GM18520 (cell line): Measurements from ENCODE around the gene TUSC1.
"Not testable (repeated sequence)": the region's sequence is repeated elsewhere in the genome, so short reads cannot be mapped to it uniquely, and the experiment has no call there.

Experiments used
- ATAC-seq: cut with Tn5 transposase; IDR thresholded peaks from one replicate; pipeline ENCODE4 v1.9.1; 2021; ENCODE audit not compliant: unreplicated experiment

Gene TUSC1

DNA sequence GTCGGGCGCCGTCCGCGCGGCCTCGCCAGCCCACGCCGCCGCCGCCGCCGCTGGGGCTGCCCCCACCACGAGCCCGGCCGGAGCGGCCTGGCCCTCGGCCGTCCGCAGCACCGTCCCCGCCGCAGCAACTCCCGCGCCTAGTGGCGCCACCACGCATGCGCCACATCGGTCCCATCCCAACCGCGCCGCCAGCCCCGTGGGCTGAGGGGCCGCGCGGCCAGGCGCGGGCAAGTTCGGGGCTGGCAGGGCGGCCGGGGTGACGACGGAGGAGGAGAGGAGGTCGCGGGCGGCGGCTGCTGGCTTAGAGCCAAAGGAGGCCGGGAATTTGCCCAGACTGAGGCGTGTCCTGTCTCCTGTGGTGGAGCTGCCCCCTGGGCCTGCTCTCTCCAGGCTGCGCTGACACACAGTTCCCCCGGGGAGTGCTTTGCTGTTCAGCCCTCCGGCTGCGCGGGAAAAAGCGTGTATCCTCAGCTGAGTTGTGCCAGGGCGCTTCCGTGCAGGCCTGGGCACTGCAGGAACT lies at the start of gene TUSC1:
TUSC1 (minus strand) TSS at position 298 of the 520 bp plus-strand sequence; CDS start at position 166, 132 bp downstream.
- no peak for ATAC-seq

DNA sequence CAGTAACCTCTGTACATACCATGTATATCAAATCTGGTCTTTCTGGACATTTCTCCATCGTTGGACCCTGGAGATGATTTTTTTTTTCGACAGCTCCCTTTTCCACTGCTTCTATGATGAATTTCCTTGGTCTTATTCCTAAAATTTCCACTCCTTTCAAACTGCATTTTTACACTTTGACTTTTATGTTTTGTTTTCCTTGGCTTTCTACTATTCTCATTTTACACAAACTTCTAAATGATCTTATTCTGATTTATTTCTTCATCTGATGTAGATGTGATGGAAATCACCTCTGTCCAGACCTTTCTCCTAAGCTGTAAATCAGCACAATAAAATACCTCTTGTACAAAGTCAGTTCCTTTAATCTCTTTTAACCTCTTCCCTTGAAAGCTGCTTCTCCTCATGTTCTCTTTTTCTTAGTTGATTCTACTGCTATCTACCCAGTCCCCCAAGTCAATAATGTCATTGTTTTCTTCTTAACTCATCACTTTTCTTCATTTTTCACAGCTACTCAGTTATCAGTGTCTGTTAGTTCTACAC lies 48.7 kb upstream of the TUSC1 start:
- ATAC-seq, result no peak

DNA sequence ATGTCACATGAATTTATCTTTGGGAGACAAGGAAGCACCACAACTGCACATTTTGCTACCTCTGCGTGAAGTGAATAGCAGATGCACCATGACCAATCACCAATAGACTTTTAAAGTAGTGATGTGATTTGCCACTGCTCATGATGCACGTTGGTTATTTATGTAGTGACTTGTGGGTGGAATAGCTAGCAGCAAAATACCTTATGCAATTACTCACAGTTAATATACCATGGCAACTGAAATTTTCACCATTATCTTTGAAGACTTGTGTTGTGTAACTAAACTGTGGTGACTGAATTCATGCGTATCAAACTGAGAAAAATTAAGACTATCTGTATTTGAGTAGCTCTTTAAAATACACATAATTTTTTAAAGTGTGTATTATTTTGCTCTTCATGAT lies 46.2 kb upstream of the TUSC1 start:
- ATAC-seq, result no peak

DNA sequence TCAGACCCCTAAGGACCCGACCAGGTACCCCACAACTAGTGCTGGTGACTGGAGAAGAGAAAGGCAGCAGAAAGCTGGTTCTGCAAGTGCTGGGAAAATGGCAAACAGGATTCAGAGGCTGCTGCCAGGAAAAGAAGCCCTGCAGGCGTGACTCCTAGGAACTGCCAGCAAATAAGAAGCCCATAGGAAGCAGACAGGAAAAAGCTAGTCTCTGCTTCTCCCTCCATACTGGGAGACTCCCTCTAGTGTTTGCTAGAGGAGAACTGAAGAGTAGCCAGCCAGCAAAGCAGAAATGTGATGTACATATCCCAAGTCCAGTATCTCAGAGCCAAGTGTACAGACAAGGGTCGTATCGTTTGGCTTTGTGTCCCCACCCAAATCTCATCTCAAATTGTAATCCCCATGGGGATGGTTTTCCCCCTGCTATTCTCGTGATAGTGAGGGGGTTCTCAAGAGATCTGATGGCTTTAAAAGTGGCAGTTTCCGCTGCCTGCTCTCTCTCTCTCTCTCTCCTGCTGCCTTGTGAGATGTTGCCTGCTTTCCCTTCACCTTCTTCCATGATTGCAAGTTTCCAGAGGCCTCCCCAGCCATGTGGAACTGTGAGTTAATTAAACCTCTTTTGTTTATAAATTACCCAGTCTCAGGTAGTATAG lies 38.1 kb upstream of the TUSC1 start:
- no peak for ATAC-seq

DNA sequence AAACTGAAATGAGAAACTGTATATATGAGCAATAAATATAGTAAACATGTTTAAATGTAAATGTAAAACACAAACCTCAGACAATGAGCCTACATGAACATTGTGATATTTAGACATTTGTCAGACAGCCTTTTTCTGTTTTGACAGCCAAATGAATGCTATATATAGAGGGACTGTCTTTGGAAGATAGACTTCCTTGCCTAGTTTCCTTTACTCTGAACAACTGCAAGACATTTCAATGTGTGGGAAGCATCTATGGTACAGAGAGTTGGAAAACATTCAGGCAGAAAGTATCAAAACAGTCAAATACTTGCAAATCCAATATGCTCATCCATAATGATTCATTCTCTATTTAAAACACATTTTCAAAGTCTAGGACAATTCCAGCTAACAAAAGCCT lies 31.7 kb upstream of the TUSC1 start:
- no peak for ATAC-seq

DNA sequence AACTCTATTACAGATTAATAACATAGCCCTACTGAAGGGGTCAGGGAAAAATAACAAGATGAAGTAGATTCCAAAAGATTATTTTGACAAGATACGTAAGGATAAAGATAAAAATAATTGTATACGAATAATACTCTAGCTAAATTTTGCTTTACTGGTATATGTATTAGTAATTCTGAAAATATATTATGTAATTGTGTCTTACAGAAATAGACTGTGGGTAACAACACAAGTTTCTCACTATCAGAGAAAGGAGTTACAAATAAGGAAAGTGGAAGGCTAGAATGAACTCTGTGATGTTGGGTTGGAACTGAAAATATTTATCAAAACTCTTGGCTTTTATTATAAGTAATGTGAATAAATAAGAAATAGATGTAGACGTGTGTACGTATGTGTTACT lies 26.6 kb upstream of the TUSC1 start:
- no peak for ATAC-seq

DNA sequence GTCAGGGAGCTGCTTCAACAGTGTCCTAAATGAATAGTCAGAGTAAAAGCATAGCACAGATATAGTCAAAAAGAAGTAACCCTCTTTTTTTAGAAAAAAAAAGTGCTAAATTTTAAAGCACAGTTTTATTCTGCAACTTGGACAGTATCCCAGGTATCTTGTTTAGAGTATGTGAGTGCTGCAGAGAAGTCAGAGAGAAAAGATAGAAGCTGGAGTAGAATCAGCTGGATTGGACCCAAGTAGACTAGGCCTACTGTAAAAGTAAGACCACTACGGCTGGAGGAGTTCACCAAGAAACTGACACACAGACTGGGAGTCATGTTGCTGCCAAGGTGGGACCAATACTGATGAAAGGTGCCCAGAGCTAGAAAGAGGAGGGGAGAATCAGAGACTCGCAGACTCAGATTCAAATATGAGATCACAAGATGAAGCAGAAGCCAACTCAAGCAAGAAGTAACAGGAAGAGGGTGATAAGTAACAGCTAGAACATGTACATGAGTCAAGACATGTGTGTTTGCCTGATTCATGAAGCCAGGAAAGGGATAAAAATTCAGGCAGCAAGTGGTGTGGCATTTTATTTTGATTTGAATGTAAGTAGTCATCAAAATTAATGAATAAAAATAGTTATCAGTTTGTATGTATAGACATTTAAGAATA lies 25.6 kb upstream of the TUSC1 start:
- ATAC-seq, result no peak

DNA sequence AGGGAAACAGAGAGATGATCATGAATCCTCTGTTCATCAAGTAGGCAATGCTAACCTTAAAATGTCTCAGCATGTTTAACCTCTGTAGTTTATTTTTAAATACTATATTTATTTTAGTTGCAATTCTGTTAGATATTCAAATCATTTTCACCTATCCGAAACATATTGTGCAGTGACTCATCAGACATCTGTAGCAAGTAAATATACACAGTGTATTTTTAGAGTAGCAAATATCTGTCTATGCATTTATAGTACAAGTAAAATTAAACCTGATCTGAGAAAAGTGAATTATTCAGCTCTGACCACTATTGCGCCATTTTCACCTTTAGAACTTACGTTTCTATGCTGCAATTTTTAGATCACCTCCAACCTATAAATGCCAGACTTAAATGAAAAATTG lies 24.3 kb upstream of the TUSC1 start:
- no peak for ATAC-seq

DNA sequence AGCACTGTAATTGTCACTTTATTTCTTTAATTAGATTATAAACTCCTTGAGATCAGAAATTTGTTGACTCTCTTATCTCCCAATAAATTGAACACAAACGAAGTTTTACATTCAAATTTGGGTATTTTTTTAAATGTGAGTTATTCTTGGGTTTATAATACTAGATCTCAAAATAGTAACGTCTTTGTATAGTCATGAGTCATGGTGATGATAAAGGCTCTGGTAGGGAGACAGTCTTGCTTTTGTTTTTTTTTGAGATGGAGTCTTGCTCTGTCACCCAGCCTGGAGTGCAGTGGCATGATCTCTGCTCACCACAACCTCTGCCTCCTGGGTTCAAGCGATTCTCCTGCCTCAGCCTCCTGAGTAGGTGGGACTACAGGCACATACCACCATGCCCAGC lies 22.7 kb upstream of the TUSC1 start:
- ATAC-seq, result not testable (repeated sequence)

DNA sequence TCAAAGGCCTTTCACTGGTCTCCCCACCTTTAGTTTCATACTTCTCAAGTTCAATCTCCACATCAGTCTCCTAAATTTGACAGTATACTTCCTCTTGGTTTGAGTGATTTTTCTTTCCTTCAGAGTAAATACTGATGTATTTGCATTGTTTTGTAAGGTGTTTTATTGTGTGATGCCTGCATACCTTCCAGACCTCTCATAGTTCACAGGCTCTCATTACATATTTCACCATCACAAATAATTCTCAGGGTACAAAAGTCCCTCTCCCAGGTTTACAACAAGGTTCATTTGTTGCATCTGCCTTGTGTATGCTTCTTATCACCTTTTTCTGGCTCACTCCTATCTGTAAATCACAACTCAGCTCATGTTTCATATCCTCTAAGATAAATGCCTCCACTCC lies 22.2 kb upstream of the TUSC1 start:
- ATAC-seq, result no peak

DNA sequence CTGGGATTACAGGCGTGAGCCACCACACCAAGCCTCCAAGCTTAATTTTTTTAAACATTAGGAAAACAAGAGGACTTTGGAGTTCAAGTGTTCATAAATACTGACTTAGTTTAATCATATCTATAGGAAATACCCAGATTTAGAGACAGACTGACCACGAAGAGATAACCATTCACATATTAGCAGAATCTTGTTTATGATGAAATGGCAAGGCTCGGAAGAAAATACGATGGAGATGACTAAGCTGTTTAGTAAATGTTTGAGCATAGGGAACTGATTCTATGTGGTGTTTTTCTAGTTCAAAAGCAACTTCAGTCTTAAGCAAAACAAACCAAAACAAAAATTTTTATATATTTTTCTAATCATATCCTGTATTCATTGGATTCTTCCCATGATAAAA lies 13.5 kb upstream of the TUSC1 start:
- ATAC-seq, result no peak

DNA sequence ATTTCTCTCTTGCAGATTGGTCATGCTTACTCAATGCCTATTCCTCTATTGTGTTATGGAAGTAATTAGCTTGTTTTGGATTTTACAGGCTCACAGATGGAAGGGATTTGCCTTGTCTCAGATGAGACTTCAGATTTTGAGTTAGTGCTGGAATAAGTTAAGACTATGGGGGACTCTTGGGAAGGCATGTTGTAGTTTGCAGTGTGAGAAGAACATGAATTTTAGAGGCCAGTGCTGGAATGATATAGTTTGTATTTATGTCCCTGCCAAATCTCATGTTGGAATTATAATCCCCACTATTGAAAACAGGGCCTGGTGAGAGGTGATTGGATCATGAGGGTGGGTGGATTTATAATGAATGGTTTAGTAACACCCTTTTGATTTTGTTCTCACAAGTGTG lies 6.1 kb upstream of the TUSC1 start:
- ATAC-seq, result no peak

DNA sequence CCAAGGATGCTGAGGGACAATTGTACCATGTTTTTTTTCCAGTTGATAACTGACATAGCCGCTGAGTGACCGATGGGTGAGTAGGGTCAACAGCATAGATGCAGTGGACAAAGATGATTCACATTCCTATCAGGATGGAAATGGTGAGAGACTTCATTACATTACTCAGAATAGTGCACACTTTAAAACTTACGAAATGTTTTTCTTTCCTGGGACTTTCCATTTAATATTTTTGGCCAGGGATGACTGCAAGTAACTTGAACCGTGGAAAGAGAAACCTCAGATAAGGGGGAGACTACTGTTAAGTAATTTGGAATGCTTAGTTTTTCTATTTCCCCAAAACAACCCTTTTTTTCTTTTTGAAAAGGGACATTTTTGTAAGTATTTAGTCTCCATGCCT lies 3.0 kb upstream of the TUSC1 start:
- ATAC-seq, result no peak

DNA sequence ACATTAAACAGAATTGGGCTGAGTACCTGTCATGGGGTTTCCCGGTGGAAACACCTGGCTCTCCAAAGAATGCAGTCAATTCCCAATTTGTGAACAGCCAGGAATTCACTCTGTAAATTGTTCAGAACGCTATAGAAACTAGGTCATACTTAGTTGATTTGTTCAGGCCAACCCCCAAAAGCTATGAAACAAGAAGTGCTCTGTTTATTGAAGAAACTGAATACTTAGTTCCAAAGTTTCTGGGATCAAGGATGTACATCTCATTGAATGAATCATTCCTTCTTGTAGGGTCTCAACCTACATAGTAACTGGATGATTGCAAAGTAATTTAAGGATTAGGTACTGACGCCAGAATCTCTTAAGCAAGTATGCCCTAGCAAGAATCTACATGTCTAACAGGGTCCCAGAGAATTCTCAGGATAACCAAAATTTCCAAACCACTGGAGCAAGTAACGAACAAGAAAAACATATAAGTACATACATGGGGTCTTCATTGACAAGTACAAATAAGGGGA lies 659 bp upstream of the TUSC1 start:
- ATAC-seq, result no peak

DNA sequence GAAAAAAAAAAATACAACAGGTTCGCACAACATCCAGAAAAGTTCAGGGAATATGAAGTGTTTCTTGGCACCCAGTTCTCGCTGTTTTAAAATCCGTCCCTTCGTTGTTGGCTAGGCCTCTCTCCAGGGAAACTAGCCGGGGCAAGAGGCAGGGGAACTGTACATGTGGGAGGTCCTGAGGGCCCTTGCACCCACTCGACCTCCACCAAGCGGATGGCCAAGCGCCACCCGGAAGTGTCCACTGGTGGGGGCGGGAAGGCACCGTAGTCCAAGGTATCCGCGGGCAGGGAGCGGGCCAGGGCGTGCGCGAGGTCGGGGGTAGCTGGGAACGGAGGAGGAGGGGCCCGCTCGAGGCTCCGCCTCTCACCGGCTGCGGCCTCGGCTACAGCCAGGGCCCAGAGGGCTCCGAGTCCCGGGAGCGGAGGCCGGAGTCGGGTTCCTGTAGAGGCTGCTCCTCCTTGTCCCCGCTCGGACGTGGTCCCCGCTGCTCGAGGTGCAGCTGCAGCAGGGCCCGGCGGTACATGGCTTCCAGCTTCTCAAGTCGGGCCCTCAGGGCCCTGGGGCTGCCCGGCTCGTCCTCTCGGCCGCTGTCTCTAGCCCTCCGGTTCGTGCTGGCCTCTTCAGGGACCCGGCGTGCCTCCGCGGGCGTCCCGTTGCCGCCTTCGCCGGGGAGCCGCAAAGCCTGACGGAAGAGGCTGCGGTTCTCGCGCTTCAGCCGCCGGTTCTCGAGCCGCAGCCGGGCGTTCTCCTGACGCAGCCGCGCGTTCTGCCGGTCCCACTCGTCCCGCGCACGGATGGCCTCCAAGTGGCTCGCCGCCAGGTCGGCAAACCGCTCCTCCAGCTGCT lies 720 bp downstream of the TUSC1 start:
- ATAC-seq, result no peak

DNA sequence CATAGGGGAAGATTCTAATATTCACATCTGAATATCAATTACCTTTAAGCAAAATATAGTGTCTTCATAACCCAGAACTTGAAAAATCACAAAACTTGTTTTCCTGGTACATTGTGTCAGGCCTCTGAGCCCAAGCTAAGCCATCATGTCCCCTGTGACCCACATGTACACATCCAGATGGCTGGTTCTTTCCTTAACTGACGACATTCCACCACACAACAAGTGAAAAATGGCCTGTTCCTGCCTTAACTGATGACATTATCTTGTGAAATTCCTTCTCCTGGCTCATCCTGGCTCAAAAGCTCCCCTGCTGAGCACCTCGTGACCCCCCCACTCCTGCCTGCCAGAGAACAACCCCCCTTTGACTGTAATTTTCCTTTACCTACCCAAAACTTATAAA lies 2.4 kb downstream of the TUSC1 start:
- ATAC-seq, result not testable (repeated sequence)

DNA sequence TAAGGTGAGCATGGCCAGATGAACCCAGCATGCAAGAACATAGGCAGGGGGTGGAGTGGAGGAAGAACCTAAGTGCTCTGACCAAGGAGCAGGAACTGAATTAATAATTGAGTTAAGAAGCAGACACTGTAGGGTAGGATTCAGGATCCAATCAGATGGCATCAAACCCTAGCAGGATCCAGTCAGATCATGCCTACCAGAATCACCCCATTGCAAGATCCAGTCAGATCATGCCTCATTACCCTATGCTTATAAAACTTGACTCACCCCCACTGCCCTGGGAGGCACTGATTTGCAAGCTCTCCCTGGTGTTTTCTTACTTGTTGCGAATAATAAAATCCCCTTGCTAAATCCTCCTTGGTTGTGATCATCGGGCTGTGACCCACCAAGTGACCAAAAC lies 19.7 kb downstream of the TUSC1 start:
- no peak for ATAC-seq

DNA sequence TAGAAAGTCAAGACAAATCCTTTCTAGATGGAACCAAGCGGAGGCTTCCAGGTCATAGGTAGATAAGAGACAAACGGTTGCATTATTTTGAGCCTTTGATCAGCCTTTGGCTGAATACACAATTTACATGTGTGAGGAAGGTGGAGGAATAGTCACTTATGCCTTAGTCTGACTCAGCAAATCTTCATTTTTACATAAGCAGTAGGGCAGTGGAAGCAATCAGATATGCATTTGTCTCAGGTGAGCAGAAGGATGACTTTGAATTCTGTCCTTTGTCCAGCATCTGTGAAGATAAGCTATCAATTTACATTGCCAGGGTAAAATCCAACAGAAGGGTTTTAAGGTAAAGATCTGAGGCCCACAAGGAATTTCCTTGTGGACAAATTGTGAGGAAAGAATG lies 23.8 kb downstream of the TUSC1 start:
- no peak for ATAC-seq

DNA sequence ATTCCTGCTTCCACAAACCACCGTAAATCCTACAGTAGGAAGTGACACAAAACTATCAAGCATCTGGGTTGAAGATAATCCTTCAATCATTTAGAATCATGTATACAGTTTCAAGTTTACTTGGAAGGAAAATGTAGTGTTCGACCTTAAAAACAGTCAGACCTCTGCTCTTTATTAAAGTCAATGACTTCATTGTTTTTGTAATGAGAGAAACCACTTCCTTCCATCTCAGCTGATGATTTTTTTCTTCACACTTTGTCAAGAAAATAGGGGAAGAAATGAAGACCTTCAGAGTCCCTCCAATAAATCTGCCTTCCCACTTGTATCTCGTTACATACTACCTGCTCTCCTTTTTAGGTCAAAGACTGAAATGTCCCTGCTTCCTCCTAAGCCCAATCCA lies 30.1 kb downstream of the TUSC1 start:
- no peak for ATAC-seq

DNA sequence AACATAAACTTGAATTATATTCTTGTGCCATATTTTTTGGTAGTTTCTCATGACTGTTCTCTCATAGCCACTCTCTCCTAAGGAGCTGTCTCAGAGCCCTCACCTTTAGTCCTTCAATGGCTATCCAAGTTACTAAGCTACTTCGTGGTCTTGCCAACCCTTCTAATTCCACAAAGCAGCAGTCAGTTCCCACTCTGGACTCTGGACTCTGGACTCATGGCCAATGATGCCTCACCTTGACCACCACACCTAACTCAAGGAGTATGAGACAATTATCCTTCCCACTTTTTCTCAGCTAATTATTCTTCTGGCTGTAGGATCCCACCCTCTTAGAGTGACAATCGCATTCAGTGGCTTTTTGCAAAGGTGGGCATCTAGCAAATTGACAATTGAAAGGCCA lies 42.2 kb downstream of the TUSC1 start:
- ATAC-seq, result no peak

DNA sequence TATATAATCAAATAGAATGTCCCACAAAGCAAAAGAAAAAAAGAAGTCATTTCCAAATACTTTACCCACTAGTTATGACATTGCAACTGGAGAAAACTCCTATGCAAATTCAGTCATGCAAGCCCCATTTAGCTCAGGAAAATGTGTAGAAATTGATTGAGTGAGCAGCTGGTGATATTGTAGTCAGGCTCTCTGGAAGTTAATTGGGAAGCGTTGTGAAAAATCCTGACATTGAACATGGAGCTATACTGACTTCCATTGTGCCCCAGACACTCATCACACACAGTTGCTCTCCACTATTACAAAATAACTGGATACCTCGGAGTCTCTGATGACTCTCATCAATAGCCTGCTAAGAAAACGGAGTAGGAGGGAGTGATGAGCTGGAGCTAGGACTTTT lies 49.0 kb downstream of the TUSC1 start:
- ATAC-seq, result no peak
